HUDEP-2 (cell line): Measurements from ENCODE around the gene GAK.
"Not testable (repeated sequence)": the region's sequence is repeated elsewhere in the genome, so short reads cannot be mapped to it uniquely, and the experiment has no call there.

Experiments used
- DNase-seq, 76 experiments: peaks; one replicate each; lab custom pipeline; 2025; ENCODE audit not compliant: unreplicated experiment in 76 of 76; lab: John Stamatoyannopoulos, UW

Gene GAK

DNA sequence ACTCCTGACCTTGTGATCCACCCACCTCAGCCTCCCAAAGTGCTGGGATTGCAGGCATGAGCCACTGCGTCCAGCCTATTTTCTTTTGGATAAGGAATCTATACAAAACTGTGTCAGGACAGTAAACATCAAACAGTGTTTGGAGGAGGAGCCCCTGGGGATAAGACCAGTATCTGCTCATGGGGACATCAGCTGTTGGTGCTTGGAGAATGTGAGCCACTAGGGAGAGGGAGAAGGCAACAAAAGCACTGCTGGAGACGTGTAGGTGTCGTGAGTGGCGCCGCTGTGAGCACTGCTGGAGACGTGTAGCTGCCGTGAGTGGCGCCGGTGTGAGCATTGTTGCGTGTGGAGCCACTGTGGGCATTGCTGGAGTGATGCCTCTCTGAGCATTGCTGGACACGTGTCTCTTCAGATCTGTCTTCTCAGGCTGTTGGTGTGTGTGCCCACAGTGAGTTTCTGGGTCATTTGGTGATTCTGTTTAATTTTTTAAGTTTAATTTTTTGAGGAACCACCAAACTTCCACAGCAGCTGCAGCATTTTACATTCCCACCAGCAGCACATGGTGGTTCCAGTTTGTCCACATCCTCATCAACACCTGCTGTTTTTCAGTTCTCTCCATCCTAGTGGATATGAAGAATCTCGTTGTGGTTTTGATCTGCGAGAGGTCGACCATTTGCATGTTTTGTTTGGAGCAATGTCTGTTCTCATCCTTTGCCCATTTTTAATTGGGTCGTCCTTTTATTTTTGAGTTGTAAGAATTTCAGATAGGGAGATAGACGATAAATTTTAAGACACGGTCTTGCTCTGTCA lies 22.3 kb upstream of the GAK start:
- DNase-seq: no peak

- DNase-seq: no peak
These were observed 21.4 kb upstream of the GAK start for GRCh38 chr4:953574-953915.

DNA sequence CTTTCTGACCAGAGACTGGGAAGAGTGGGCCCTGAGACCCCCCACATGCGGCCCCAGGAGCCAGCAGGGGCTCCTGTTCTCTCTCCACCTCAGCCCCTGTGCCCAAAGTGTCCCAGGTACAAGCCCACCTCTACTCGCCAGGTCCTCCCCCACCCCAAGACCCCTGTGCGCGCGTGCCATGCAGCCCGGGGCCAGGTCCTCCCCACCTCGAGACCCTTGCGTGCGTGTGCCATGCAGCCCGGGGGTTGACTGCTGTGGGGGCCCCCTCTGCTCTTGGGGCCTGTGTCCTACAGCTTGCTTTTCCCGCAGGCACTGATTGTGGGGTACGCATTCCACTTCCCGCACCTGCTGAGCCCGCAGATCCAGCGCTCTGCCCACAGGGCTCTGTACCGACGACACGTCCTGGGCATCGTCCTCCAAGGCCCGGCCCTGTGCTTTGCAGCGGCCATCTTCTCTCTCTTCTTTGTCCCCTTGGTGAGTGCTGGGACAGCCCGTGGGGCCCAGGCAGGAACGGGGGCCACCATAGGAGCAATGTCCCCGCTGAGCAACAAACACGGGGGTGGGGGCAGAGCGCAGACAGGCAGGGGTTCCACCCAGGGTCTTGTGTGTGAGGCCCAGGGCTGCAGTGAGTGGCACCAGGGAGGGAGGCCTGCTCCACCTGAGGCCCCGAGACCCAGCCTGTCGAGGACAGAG lies 20.9 kb upstream of the GAK start:
- no peak for DNase-seq

- DNase-seq: no peak
These were observed 19.7 kb upstream of the GAK start for GRCh38 chr4:951594-952468.

- no peak for DNase-seq
These were observed 19.1 kb upstream of the GAK start for GRCh38 chr4:951186-951585.

DNA sequence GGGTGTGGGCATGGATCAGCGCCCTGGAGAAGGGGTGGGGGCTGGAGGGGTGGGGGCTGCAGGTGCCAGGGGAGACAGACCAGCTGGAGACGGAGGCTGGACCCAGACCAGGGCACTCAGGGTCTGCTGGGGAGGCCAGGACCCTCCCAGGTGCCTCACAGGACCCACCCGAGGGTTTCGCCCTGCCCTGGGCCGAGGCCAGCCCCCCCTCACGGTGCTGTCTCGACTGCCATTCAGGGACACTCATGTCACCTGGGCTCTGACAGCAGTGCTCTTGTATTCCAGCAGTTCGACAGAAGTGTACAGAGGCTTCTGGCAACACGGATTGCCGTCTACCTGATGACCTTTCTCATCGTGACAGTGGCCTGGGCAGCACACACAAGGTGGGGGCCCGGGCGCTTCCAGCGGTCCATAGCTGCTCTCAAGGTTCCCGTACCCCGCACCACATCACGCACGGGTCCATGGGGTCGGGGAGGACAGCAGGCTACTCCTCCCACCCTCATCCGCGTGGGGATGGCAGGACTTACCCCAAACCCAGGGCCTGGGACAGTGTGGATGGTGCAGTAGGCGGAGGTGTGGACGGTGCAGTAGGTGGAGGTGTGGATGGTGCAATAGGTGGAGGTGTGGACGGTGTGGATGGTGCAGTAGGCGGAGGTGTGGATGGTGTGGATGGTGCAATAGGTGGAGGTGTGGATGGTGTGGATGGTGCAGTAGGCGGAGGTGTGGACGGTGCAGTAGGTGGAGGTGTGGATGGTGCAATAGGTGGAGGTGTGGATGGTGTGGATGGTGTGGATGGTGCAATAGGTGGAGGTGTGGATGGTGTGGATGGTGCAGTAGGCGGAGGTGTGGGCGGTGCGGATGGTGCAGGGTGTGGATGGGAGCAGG lies 18.3 kb upstream of the GAK start:
- DNase-seq: no peak

- no peak for DNase-seq
These were observed 17.5 kb upstream of the GAK start for GRCh38 chr4:949656-950055.

DNA sequence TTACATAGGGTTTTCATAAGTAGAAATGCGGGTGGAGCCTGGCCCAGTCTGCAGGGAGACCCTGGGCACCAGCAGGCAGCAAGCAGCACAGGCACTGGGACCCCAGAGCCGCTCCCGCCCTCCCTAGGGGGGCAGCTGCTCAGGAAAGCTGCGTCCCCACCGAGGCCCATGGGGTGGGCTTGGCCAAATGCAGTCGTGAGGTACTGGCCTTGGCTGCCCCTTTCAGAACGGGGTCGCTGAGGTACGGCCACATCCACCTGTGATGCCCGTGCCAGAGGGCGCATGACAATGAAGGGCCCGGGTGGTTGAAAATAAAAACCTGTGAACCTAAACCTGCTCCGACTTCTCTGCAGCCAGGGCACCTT lies 16.8 kb upstream of the GAK start:
- DNase-seq: no peak

GRCh38 chr4:948101-948935 lies 16.2 kb upstream of the GAK start:
- no peak for DNase-seq

- no peak for DNase-seq
These were observed 15.4 kb upstream of the GAK start for GRCh38 chr4:947491-947971.

DNA sequence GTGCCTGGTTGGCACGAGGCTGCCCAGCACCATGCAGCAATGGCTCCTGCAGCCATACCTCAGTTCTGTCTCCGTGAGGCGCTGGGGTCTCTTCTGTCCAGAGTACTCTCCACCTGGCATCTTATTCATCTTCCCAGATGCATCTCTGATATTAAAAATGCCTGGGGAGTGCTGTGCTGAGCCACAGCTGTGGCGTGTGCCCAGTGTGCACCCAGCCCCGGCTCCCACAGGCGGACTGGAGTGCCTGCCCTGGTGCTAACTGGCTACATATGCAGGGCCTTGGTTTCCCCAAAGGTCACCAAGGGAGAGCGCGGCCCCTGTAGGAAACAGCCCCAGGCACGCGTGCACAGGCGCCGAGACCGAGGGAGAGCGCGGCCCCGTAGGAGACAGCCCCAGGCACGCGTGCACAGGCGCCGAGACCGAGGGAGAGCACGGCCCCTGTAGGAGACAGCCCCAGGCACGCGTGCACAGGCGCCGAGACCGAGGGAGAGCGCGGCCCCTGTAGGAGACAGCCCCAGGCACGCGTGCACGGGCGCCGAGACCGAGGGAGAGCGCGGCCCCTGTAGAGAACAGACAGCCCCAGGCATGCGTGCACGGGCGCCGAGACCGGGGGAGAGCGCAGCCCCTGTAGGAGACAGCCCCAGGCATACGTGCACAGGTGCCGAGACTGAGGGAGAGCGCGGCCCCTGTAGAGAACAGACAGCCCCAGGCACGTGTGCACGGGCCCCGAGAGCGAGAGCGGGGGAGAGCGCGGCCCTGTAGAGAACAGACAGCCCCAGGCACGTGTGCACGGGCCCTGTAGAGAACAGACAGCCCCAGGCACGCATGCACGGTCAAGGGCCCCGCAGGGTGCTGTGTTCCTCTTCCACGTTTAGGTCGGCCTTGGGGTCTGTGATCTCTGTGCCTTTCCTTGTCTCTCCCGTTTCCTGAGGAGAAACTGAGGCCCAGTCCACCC lies 14.7 kb upstream of the GAK start:
- DNase-seq: no peak

DNA sequence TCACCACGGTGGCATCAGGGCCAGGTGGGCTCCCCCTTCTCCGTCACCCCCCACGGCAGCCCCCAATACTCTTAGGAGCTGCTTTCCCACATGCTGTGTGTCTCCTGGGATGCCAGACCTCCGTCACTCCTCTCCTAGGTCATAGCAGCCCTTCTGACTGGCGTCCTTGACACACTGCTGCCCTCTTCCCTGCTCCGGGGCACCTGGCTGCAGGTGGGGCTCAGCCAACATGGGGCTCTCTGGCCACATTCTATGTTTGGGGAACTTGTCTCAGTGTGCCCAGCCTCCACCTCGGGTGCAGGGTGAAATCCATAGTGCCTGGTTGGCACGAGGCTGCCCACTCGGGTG lies 14.0 kb upstream of the GAK start:
- no peak for DNase-seq

GRCh38 chr4:945274-946102 lies 13.4 kb upstream of the GAK start:
- no peak for DNase-seq

DNA sequence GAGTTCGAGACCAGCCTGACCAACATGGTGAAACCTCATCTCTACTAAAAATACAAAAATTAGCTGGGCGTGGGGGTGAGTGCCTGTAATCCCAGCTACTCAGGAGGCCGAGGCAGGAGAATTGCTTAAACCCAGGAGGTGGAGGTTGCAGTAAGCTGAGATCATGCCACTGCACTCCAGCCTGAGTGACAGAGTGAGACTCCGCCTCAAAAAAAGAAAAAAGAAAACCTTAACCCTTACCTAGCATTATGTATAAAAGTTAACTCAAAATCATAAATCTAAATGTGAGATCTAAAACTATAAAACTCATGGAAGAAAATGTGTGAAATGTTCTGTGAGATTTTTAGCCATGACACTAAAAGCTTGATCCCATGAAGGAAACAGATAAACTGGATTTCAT lies 7.4 kb upstream of the GAK start:
- DNase-seq: not testable (repeated sequence)

- DNase-seq: peak in 3 of 76 experiments; percentile 5 to 11 (median 10)
These were observed 576 bp upstream of the GAK start for GRCh38 chr4:932713-933070.

DNA sequence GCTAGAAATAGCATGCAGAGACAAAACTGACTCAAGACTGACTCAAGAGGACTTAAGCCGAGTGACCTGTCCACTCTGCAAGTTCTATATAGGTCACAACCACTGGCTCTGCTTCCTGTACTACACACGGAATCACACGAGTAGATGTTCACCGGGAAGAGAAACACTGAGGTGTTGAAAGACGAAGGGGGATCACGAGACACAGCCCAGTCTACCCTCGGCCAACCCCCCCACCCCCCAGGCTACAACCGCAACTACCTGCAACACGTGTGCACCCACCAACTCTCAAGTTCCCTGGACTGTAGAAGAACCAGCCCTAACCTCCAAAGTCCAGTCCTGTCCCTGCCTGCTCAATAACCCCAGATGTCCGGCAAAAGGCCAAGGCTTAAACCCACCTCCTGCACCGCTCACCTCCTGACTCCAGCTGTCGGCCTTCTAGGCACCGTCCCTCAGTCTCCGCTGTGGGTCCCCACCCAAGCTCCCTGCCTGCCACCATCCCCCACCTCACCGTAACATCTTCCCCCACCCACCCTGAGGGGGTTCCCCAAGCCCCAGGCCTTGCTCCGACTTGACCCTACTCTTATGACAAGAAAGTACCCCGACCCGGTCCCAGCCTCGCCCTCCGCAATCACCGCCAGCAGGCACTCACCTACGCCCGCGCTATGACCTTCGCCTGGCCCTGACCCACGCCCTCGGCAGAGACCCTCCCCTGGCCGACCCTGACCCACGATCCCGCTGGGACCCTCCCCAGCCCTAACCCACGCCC lies 739 bp downstream of the GAK start:
- peak in 1 of 76 experiments; percentile 22 for DNase-seq

DNA sequence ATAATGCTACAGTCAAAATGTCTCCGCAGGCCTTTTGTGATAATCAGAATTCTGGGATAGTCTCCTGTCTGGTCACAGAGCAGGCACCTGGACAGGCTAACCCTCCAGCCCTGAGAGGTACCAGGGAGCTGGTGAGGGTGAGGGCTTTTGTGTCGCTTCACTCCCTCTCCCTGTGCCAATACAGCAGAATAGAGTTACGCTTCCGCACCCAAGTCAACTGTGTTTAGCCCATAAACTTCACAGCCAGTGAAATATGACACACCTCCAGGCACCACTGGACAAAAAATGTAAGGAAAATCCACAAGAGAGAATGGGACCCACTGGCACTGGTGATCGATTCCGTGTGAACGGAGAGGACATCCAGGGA lies 1.3 kb downstream of the GAK start:
- no peak for DNase-seq
